ENCODE measurements around the gene NGRN.

DNA sequence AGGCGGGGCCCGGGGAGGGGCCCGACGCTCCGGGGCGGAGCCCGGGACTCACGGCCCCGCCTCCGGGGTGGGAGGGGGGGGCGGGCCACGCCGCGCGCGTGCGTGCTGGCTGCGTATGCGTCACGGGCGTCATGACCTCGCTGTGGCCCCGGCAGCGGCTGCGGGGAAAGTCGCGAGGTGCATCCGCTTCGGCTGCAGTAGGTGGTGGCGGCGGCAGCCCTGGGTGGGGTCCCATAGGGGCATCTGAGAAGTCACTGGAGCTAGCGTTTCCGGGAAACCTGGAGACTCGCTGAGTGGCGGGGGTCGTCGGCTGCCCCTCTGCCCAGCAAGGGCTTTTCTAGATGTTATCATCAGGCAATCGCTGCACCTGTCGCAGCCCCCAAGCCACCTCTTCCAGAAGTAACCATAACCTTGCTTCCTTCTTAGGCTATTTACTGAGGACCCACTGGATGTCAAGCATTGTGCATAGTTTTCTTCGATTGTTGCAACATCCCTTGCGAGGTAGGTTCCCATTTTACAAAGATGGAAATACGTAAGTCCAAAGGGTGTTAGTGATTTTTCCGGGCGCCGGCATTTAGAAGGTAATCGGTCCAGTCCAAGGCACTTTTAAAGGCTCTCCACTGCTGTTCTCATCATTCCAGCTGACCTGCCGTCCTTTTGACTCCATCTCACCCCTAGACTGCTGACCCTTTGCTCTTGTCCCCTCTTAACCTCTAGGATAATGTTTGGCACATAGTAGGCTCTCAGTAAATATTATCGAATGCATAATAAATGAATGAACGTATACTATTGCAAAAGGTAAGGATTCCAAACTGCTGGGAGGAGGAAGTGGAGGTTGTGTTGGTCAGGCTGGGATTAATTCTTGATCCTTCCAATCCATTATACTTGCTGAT is 31.1 kb upstream of the NGRN start, which contains the start of gene GDPGP1:
- TF ChIP-seq EP300 (IDR thresholded peaks at IDR 0.05; ENCODE audit: borderline replicate concordance in 1 of 2, low read depth in 1 of 2, low read length in 1 of 2) (no peak), RAD21 (IDR thresholded peaks at IDR 0.05; ENCODE audit: low read length) (no peak), POLR2AphosphoS5 (IDR thresholded peaks at IDR 0.05; ENCODE audit: low read depth, low read length) (peak; percentile 61; the same call in 1 of the 2 replicates), FOXM1 (IDR thresholded peaks at IDR 0.05; ENCODE audit: low read depth) (no peak), TAF1 (IDR thresholded peaks at IDR 0.05; ENCODE audit: borderline replicate concordance, low read depth, low read length) (no peak), SIN3A (IDR thresholded peaks at IDR 0.05; ENCODE audit: borderline replicate concordance, low read depth, low read length) (no peak), ELF1 (IDR thresholded peaks at IDR 0.05) (no peak), RFX5 (IDR thresholded peaks at IDR 0.05; ENCODE audit: low read length) (no peak)
- TF ChIP-seq, protein P1, sequence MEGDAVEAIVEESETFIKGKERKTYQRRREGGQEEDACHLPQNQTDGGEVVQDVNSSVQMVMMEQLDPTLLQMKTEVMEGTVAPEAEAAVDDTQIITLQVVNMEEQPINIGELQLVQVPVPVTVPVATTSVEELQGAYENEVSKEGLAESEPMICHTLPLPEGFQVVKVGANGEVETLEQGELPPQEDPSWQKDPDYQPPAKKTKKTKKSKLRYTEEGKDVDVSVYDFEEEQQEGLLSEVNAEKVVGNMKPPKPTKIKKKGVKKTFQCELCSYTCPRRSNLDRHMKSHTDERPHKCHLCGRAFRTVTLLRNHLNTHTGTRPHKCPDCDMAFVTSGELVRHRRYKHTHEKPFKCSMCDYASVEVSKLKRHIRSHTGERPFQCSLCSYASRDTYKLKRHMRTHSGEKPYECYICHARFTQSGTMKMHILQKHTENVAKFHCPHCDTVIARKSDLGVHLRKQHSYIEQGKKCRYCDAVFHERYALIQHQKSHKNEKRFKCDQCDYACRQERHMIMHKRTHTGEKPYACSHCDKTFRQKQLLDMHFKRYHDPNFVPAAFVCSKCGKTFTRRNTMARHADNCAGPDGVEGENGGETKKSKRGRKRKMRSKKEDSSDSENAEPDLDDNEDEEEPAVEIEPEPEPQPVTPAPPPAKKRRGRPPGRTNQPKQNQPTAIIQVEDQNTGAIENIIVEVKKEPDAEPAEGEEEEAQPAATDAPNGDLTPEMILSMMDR (IDR thresholded peaks at IDR 0.05) = no peak
- TF ChIP-seq, protein P2, sequence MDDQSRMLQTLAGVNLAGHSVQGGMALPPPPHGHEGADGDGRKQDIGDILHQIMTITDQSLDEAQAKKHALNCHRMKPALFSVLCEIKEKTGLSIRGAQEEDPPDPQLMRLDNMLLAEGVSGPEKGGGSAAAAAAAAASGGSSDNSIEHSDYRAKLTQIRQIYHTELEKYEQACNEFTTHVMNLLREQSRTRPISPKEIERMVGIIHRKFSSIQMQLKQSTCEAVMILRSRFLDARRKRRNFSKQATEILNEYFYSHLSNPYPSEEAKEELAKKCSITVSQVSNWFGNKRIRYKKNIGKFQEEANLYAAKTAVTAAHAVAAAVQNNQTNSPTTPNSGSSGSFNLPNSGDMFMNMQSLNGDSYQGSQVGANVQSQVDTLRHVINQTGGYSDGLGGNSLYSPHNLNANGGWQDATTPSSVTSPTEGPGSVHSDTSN (IDR thresholded peaks at IDR 0.05) = no peak; the same call in 1 of the 2 replicates
